K562 (cell line): ENCODE data around the gene CDC26. TPM values are rescaled to one million over a fixed set of nuclear protein-coding genes. Genes with fewer than 3 reads are reported as not detected.

ENCODE experiments used
- CAMTA2 ChIP-seq: fragments of 250-450 bp; sonication (Bioruptor Pico); conservative IDR thresholded peaks from 2 replicates; pipeline ENCODE4 v1.5.1; 2022
- DNMT1 ChIP-seq: fragments of 450-650 bp; IDR thresholded peaks from 2 replicates; pipeline ENCODE4 v1.6.1; 2016; ENCODE audit warnings: antibody characterized with exemption, mild to moderate bottlenecking
- ELF4 ChIP-seq: fragments of 450-650 bp; formaldehyde crosslinking; IDR thresholded peaks from 2 replicates; pipeline ENCODE4 v1.4.0; 2022; ENCODE audit warnings: missing genetic modification characterization
- L3MBTL2 ChIP-seq: fragments of 450-650 bp; IDR thresholded peaks from 2 replicates; pipeline ENCODE4 v1.6.1; 2016; ENCODE audit warnings: mild to moderate bottlenecking, moderate library complexity
- RBFOX2 ChIP-seq: fragments of 200-400 bp; formaldehyde crosslinking; IDR thresholded peaks from 2 replicates; pipeline ENCODE4 v1.6.1; 2017; ENCODE audit warnings: low read depth, mild to moderate bottlenecking, low read length, moderate library complexity
- polyA plus RNA-seq, 8 experiments: library from polyadenylated mRNA; depleted of rRNA in 4 of 8; stranded (reverse) in 5 of 8; unstranded in 3 of 8; fragments of >200 nt; fragmentation: Nextera tagmentation in 2 of 8; fragmentation: Illumina TruSeq in 1 of 8; extraction: Ambion mirVana in 2 of 8; extraction: Trizol in 1 of 8; gene quantifications; 2 replicates each; pipeline versions ENCODE4 v1.2.1 to v1.2.3, GENCODE V29; 2011 to 2014; ENCODE audit warnings: inconsistent platforms in 1 of 8, missing spikeins in 1 of 8
- total RNA-seq, 7 experiments: library from RNA; depleted of rRNA in 6 of 7; stranded (reverse); fragments of >200 nt in 6 of 7; fragmentation: Illumina TruSeq in 2 of 7; extraction: Trizol in 2 of 7; gene quantifications; 2 replicates each; pipeline versions ENCODE4 v1.2.1 to v1.2.3, GENCODE V29; 2011 to 2021; ENCODE audit warnings: low replicate concordance in 1 of 7
- TF ChIP-seq, protein P1 (sequence below): fragments of 200-600 bp; sonication (generic); IDR thresholded peaks from one replicate; pipeline ENCODE4 v1.6.1; 2012; ENCODE audit warnings: mild to moderate bottlenecking, low read depth, low read length, inconsistent platforms

Gene CDC26
- total and polyA plus RNA-seq, 9 of the 15 experiments (the other 6 are each of a cell fraction or from before 2014, with no cell fraction given): 33.0 to 147 (median 60.0) TPM

GRCh38 chr9:113275157-113276131 is at the start of gene CDC26, which contains the start of gene PRPF4 (continued):
- TF ChIP-seq, protein P1, sequence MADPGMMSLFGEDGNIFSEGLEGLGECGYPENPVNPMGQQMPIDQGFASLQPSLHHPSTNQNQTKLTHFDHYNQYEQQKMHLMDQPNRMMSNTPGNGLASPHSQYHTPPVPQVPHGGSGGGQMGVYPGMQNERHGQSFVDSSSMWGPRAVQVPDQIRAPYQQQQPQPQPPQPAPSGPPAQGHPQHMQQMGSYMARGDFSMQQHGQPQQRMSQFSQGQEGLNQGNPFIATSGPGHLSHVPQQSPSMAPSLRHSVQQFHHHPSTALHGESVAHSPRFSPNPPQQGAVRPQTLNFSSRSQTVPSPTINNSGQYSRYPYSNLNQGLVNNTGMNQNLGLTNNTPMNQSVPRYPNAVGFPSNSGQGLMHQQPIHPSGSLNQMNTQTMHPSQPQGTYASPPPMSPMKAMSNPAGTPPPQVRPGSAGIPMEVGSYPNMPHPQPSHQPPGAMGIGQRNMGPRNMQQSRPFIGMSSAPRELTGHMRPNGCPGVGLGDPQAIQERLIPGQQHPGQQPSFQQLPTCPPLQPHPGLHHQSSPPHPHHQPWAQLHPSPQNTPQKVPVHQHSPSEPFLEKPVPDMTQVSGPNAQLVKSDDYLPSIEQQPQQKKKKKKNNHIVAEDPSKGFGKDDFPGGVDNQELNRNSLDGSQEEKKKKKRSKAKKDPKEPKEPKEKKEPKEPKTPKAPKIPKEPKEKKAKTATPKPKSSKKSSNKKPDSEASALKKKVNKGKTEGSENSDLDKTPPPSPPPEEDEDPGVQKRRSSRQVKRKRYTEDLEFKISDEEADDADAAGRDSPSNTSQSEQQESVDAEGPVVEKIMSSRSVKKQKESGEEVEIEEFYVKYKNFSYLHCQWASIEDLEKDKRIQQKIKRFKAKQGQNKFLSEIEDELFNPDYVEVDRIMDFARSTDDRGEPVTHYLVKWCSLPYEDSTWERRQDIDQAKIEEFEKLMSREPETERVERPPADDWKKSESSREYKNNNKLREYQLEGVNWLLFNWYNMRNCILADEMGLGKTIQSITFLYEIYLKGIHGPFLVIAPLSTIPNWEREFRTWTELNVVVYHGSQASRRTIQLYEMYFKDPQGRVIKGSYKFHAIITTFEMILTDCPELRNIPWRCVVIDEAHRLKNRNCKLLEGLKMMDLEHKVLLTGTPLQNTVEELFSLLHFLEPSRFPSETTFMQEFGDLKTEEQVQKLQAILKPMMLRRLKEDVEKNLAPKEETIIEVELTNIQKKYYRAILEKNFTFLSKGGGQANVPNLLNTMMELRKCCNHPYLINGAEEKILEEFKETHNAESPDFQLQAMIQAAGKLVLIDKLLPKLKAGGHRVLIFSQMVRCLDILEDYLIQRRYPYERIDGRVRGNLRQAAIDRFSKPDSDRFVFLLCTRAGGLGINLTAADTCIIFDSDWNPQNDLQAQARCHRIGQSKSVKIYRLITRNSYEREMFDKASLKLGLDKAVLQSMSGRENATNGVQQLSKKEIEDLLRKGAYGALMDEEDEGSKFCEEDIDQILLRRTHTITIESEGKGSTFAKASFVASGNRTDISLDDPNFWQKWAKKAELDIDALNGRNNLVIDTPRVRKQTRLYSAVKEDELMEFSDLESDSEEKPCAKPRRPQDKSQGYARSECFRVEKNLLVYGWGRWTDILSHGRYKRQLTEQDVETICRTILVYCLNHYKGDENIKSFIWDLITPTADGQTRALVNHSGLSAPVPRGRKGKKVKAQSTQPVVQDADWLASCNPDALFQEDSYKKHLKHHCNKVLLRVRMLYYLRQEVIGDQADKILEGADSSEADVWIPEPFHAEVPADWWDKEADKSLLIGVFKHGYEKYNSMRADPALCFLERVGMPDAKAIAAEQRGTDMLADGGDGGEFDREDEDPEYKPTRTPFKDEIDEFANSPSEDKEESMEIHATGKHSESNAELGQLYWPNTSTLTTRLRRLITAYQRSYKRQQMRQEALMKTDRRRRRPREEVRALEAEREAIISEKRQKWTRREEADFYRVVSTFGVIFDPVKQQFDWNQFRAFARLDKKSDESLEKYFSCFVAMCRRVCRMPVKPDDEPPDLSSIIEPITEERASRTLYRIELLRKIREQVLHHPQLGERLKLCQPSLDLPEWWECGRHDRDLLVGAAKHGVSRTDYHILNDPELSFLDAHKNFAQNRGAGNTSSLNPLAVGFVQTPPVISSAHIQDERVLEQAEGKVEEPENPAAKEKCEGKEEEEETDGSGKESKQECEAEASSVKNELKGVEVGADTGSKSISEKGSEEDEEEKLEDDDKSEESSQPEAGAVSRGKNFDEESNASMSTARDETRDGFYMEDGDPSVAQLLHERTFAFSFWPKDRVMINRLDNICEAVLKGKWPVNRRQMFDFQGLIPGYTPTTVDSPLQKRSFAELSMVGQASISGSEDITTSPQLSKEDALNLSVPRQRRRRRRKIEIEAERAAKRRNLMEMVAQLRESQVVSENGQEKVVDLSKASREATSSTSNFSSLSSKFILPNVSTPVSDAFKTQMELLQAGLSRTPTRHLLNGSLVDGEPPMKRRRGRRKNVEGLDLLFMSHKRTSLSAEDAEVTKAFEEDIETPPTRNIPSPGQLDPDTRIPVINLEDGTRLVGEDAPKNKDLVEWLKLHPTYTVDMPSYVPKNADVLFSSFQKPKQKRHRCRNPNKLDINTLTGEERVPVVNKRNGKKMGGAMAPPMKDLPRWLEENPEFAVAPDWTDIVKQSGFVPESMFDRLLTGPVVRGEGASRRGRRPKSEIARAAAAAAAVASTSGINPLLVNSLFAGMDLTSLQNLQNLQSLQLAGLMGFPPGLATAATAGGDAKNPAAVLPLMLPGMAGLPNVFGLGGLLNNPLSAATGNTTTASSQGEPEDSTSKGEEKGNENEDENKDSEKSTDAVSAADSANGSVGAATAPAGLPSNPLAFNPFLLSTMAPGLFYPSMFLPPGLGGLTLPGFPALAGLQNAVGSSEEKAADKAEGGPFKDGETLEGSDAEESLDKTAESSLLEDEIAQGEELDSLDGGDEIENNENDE: no peak
- TF ChIP-seq CAMTA2 (CRISPR knock-in tag): no peak
- TF ChIP-seq RBFOX2: peak; percentile 99
- TF ChIP-seq ELF4 (CRISPR knock-in tag): peak; percentile 89
- peak; percentile 65; the same call in 1 of the 2 replicates for TF ChIP-seq L3MBTL2
- no peak for TF ChIP-seq DNMT1
